Panc1 (cell line): Measurements from ENCODE around the gene TEX26. TPM values are rescaled to one million over a fixed set of nuclear protein-coding genes. Genes with fewer than 3 reads are reported as not detected.

Source experiments
- ATAC-seq: fragments of 200-7000 bp; cut with Tn5 transposase; 2 replicates; pipeline ENCODE4 v1.9.1; 2020; ENCODE audit warnings: mild to moderate bottlenecking, moderate library complexity
- BruUV-seq: library from RNA; stranded (reverse); fragments of 400-500 nt; replicated peaks from 2 replicates; lab custom pipeline; 2021; lab: Mats Ljungman, UMichigan
- CTCF ChIA-PET: fragments of 300-600 bp; sonication (Branson Sonifier 250); formaldehyde crosslinking; loops from one replicate; lab custom pipeline; 2022; ENCODE audit warnings: antibody characterized with exemption; lab: Charles Lee
- POLR2A ChIA-PET: fragments of 300-600 bp; sonication (Branson Sonifier 250); formaldehyde crosslinking; loops from one replicate; lab custom pipeline; 2022; ENCODE audit warnings: antibody characterized with exemption; lab: Charles Lee
- DNase-seq: peaks from one replicate; pipeline ENCODE4 v3.0.0-alpha.2; 2010; ENCODE audit warnings: low read depth, low spot score
- H3K27ac ChIP-seq: 2 replicates; pipeline ENCODE4 v1.5.1; 2011; ENCODE audit warnings: mild to moderate bottlenecking, low read length, inconsistent platforms
- H3K27me3 ChIP-seq: fragments of 200-500 bp; sonication (Bioruptor generic); 2 replicates; pipeline ENCODE4 v1.6.0; 2014; ENCODE audit warnings: low read length, inconsistent platforms; ENCODE audit not compliant: control insufficient read depth, insufficient read depth
- H3K36me3 ChIP-seq: fragments of 200-500 bp; sonication (Bioruptor generic); 2 replicates; pipeline ENCODE4 v1.5.1; 2014; ENCODE audit warnings: inconsistent platforms, mild to moderate bottlenecking, low read length, moderate library complexity; ENCODE audit not compliant: control insufficient read depth, insufficient read depth
- H3K4me1 ChIP-seq: 2 replicates; pipeline ENCODE4 v1.5.1; 2011; ENCODE audit warnings: inconsistent platforms, mild to moderate bottlenecking, low read length, moderate library complexity; ENCODE audit not compliant: control insufficient read depth, insufficient read depth
- H3K4me3 ChIP-seq, 2 experiments: 2 replicates each; pipeline ENCODE4 v1.5.1; 2011 to 2012; ENCODE audit warnings: low read depth in 2 of 2, low read length in 2 of 2, mild to moderate bottlenecking in 2 of 2, inconsistent platforms in 1 of 2, moderate library complexity in 1 of 2
- H3K9me3 ChIP-seq: fragments of 200-500 bp; sonication (Bioruptor generic); 2 replicates; pipeline ENCODE4 v1.5.1; 2014; ENCODE audit warnings: low read depth, mild to moderate bottlenecking, inconsistent platforms, low read length, moderate library complexity; ENCODE audit not compliant: control insufficient read depth, insufficient read depth
- POLR2AphosphoS5 ChIP-seq: IDR thresholded peaks from 2 replicates; pipeline ENCODE4 v1.6.1; 2012; ENCODE audit warnings: mild to moderate bottlenecking, low read depth, low read length, moderate library complexity
- SIN3A ChIP-seq: IDR thresholded peaks from 2 replicates; pipeline ENCODE4 v1.6.1; 2012; ENCODE audit warnings: low read depth, mild to moderate bottlenecking, low read length, moderate library complexity, borderline replicate concordance; ENCODE audit not compliant: insufficient read depth
- TCF7L2 ChIP-seq: IDR thresholded peaks from 2 replicates; pipeline ENCODE4 v1.6.1; 2011; ENCODE audit warnings: mild to moderate bottlenecking, low read depth, low read length, inconsistent platforms
- in situ Hi-C: cut with HindIII; loops from 2 replicates; pipeline ENCODE4 v1.10.0; 2016; ENCODE audit warnings: low sequenced_read_pairs, low pct_unique_long_range_greater_than_20kb
- intact Hi-C: fragments of 100-400 bp; cut with micrococcal nuclease; formaldehyde crosslinking; loops from one replicate; pipeline ENCODE4 v1.10.0; 2022; ENCODE audit not compliant: unreplicated experiment
- total RNA-seq: library from RNA; stranded (reverse); gene quantifications from one replicate; pipeline ENCODE4 v1.2.1, GENCODE V29; 2021; ENCODE audit not compliant: unreplicated experiment
- TF ChIP-seq, protein P1 (sequence below): fragments of 450-650 bp; IDR thresholded peaks from 2 replicates; pipeline ENCODE4 v1.5.1; 2017; ENCODE audit warnings: mild to moderate bottlenecking
- TF ChIP-seq, protein P2 (sequence below), 2 experiments: IDR thresholded peaks; 2 replicates each; pipeline ENCODE4 v1.6.1; 2011 to 2012; ENCODE audit warnings: low read depth in 2 of 2, control low read depth in 1 of 2, low read length in 1 of 2, mild to moderate bottlenecking in 1 of 2, moderate library complexity in 1 of 2; ENCODE audit not compliant: insufficient read depth in 1 of 2

The TEX26 gene
- total RNA-seq, 1 experiment from 2014 or later, result not detected

DNA sequence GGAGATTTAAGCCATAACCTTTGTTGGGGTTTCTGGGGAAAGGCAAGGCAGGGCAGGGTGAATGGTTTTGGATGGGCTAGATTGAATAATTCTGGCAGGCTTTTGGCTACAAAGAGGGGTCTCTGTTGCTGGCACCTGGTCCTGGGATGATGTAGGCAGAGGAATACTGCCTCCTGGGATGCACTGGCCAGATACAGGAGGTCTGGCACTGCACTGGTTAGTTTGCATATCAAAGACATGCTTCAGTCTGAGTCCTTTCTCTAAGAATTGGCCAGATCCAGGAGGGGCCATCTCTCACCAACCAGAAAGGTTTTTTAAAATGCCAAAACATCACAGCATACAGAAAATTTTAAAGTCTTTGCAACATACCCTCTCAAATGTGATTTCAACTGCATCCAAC is 34.4 kb upstream of the TEX26 start:
- H3K27me3 ChIP-seq, result peaks cover 5% of the 10 kb centered on the region; the same call in 1 of the 2 replicates
- no TSS peak for BruUV-seq
- H3K4me1 ChIP-seq, result no peaks in the 10 kb centered on the region; the same call in 1 of the 2 replicates
- H3K4me3 ChIP-seq, result no peak overlapping the region
- H3K9me3 ChIP-seq, result no peaks in the 10 kb centered on the region
- no peak overlapping the region for H3K27ac ChIP-seq
- in situ Hi-C loops, result no loop called here
- H3K36me3 ChIP-seq, result no peaks in the 10 kb centered on the region
- intact Hi-C loops, result no loop called here
- ChIA-PET CTCF (no interaction called here), POLR2A (no interaction called here)
- TF ChIP-seq TCF7L2, result no peak
- no peak for TF ChIP-seq POLR2AphosphoS5
- no peak for TF ChIP-seq SIN3A
- TF ChIP-seq, protein P1, sequence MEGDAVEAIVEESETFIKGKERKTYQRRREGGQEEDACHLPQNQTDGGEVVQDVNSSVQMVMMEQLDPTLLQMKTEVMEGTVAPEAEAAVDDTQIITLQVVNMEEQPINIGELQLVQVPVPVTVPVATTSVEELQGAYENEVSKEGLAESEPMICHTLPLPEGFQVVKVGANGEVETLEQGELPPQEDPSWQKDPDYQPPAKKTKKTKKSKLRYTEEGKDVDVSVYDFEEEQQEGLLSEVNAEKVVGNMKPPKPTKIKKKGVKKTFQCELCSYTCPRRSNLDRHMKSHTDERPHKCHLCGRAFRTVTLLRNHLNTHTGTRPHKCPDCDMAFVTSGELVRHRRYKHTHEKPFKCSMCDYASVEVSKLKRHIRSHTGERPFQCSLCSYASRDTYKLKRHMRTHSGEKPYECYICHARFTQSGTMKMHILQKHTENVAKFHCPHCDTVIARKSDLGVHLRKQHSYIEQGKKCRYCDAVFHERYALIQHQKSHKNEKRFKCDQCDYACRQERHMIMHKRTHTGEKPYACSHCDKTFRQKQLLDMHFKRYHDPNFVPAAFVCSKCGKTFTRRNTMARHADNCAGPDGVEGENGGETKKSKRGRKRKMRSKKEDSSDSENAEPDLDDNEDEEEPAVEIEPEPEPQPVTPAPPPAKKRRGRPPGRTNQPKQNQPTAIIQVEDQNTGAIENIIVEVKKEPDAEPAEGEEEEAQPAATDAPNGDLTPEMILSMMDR, result no peak
- TF ChIP-seq, protein P2, sequence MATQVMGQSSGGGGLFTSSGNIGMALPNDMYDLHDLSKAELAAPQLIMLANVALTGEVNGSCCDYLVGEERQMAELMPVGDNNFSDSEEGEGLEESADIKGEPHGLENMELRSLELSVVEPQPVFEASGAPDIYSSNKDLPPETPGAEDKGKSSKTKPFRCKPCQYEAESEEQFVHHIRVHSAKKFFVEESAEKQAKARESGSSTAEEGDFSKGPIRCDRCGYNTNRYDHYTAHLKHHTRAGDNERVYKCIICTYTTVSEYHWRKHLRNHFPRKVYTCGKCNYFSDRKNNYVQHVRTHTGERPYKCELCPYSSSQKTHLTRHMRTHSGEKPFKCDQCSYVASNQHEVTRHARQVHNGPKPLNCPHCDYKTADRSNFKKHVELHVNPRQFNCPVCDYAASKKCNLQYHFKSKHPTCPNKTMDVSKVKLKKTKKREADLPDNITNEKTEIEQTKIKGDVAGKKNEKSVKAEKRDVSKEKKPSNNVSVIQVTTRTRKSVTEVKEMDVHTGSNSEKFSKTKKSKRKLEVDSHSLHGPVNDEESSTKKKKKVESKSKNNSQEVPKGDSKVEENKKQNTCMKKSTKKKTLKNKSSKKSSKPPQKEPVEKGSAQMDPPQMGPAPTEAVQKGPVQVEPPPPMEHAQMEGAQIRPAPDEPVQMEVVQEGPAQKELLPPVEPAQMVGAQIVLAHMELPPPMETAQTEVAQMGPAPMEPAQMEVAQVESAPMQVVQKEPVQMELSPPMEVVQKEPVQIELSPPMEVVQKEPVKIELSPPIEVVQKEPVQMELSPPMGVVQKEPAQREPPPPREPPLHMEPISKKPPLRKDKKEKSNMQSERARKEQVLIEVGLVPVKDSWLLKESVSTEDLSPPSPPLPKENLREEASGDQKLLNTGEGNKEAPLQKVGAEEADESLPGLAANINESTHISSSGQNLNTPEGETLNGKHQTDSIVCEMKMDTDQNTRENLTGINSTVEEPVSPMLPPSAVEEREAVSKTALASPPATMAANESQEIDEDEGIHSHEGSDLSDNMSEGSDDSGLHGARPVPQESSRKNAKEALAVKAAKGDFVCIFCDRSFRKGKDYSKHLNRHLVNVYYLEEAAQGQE (IDR thresholded peaks at IDR 0.05; ENCODE audit: insufficient read depth in 1 of 2, low read depth in 2 of 2, low read length in 1 of 2), result no peak
- ATAC-seq (no peak), DNase-seq (no peak)

DNA sequence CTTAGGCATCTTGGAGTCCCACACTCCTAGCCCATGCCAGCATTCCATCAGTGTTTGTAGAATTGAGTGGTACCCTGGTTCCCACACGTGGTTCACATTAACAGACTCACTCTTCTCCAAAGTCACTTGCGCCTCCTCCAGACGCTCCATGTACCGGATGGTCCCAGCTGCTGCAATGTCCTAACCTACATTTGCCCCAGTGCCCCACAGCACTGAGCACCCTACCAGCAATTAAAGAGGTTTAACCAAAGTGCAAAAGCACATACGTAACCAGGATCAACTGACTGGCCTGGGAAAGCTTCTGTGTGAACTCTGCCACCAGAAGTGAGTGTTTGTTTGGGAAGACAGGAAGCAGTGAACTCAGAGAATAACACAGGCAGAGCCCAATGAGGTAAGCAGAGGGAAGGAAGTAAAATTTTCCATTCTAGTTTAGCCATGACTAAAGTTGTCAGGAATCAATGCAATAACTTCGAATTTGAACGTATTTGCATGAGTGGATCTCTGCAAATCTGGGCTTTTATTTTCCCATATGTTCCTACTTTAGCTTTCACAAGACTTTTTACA is 33.7 kb upstream of the TEX26 start:
- Histone ChIP-seq H3K9me3 (no peaks in the 10 kb centered on the region), H3K4me1 (no peaks in the 10 kb centered on the region; the same call in 1 of the 2 replicates), H3K4me3 (no peak overlapping the region), H3K27me3 (peaks cover 5% of the 10 kb centered on the region; the same call in 1 of the 2 replicates), H3K36me3 (no peaks in the 10 kb centered on the region), H3K27ac (no peak overlapping the region)
- POLR2A ChIA-PET, result no interaction called here
- TF ChIP-seq, protein P1, result no peak
- TF ChIP-seq, protein P2 (IDR thresholded peaks at IDR 0.05; ENCODE audit: insufficient read depth in 1 of 2, low read depth in 2 of 2, low read length in 1 of 2), result no peak
- no peak for TF ChIP-seq TCF7L2
- no peak for TF ChIP-seq POLR2AphosphoS5
- no peak for TF ChIP-seq SIN3A
- BruUV-seq, result no TSS peak
- DNase-seq (no peak), ATAC-seq (no peak; the same call in 1 of the 2 replicates)
- intact Hi-C loops (no loop called here), in situ Hi-C loops (no loop called here)
- CTCF ChIA-PET, result no interaction called here
